AG04450 (cell line): ENCODE data around the gene MT1H. TPM values are rescaled to one million over a fixed set of nuclear protein-coding genes. Genes with fewer than 3 reads are reported as not detected.

ENCODE experiments used
- CTCF ChIA-PET: fragments of 300-600, 350-600 bp; formaldehyde crosslinking; extraction: SDS; loops from one replicate; lab custom pipeline; 2022; ENCODE audit warnings: antibody characterized with exemption, inconsistent platforms; lab: Charles Lee
- POLR2A ChIA-PET: fragments of 350-600 bp; formaldehyde crosslinking; extraction: SDS; loops from one replicate; lab custom pipeline; 2021; ENCODE audit warnings: antibody characterized with exemption, inconsistent platforms; lab: Yijun Ruan, JAX
- DNase-seq: peaks from one replicate; pipeline ENCODE4 v3.0.0-alpha.2; 2011; ENCODE audit warnings: low read depth, low spot score
- H3K27ac ChIP-seq: one replicate; pipeline ENCODE4 v1.5.1; 2012; ENCODE audit warnings: low read depth, low read length, control low read depth
- H3K27me3 ChIP-seq: one replicate; pipeline ENCODE4 v1.6.0; 2012; ENCODE audit warnings: low read length; ENCODE audit not compliant: control insufficient read depth, insufficient read depth
- H3K4me3 ChIP-seq: 2 replicates; pipeline ENCODE4 v1.5.1; 2011; ENCODE audit warnings: mild to moderate bottlenecking, low read depth, low read length, control low read depth
- H3K9me3 ChIP-seq: 2 replicates; pipeline ENCODE4 v1.5.1; 2012; ENCODE audit warnings: low read length; ENCODE audit not compliant: control insufficient read depth, insufficient read depth
- CTCF ChIP-seq: IDR thresholded peaks from 2 replicates; pipeline ENCODE4 v1.5.1; 2011; ENCODE audit warnings: low read depth, low read length, control low read depth, inconsistent platforms
- polyA plus RNA-seq: library from polyadenylated mRNA; depleted of rRNA; stranded (reverse); fragments of >200 nt; gene quantifications from 2 replicates; pipeline ENCODE4 v1.2.3, GENCODE V29; 2011

MT1H gene
- polyA plus RNA-seq, 1 experiment, result not detected

- no peak overlapping the region for H3K27ac ChIP-seq
- CTCF ChIA-PET, result interaction anchor here (0.5 kb wide), 1 partner anchor 478 kb away, joined by 3 read pairs; no protein-coding TSS in a partner anchor
- H3K9me3 ChIP-seq, result no peaks in the 10 kb centered on the region; the same call in 1 of the 2 replicates
- POLR2A ChIA-PET, result interaction anchor here (3.3 kb wide), 1 partner anchor 11 kb away, joined by 12 read pairs; the partner anchor contains the start of gene MT1E
- no peak for TF ChIP-seq CTCF
- DNase-seq, result no peak
- no peak overlapping the region for H3K4me3 ChIP-seq
- H3K27me3 ChIP-seq, result peaks cover 87% of the 10 kb centered on the region
Measured at GRCh38 chr16:56636616-56637413, 32.8 kb upstream of the MT1H start.

- no peak within 1 kb of the TSS for H3K27ac ChIP-seq
- H3K27me3 ChIP-seq, result peaks cover 83% of the 10 kb centered on the region
- TF ChIP-seq CTCF, result no peak
- ChIA-PET POLR2A (no interaction called here), CTCF (no interaction called here)
- H3K4me3 ChIP-seq, result peak within 1 kb of the TSS; percentile 59
- DNase-seq, result no peak
- H3K9me3 ChIP-seq, result no peaks in the 10 kb centered on the region; the same call in 1 of the 2 replicates
Measured at GRCh38 chr16:56637814-56638750, 31.5 kb upstream of the MT1H start, which contains the start of gene MT1A. Gene MT1A, plus strand, starts transcription at chr16:56638666. Its CDS starts 73 bp downstream, at chr16:56638739.

GRCh38 chr16:56639045-56639444 is 30.6 kb upstream of the MT1H start:
- Histone ChIP-seq H3K9me3 (no peaks in the 10 kb centered on the region; the same call in 1 of the 2 replicates), H3K27ac (no peak overlapping the region), H3K27me3 (peaks cover 86% of the 10 kb centered on the region), H3K4me3 (no peak overlapping the region)
- ChIA-PET POLR2A (interaction anchor here (1.1 kb wide), 1 partner anchor 14 kb away, joined by 3 read pairs; the partner anchor contains the start of gene MT1E), CTCF (interaction anchor here (1.0 kb wide), 1 partner anchor 125 kb away, joined by 3 read pairs; no protein-coding TSS in a partner anchor)
- DNase-seq, result no peak
- no peak for TF ChIP-seq CTCF

DNA sequence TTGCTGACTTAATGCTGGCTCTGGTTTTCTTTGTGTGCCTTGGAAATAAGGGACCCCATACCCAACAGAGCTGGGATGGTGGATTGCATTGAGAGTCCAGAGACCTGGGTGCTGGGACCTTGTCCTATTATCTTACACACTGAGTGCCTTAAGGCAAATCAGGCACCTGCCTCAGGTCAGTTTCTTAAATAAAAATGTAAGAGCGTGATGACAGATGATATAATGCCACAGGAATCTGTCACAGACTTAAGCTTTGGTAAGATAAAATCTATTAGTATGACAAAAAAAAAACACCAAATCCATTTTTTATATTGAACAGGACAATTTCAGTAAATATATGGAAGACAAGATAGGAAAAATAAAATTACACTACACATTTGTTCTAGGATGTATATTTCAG is 29.5 kb upstream of the MT1H start:
- Histone ChIP-seq H3K27ac (no peak overlapping the region), H3K27me3 (peaks cover 86% of the 10 kb centered on the region), H3K4me3 (no peak overlapping the region), H3K9me3 (no peaks in the 10 kb centered on the region; the same call in 1 of the 2 replicates)
- ChIA-PET CTCF (no interaction called here), POLR2A (no interaction called here)
- no peak for DNase-seq
- no peak for TF ChIP-seq CTCF
